HG03196 (cell line): ENCODE results near the gene WNT10A.

Experiments used
- ATAC-seq: cut with Tn5 transposase; IDR thresholded peaks from one replicate; pipeline ENCODE4 v1.9.1; 2021; ENCODE audit not compliant: unreplicated experiment

Gene WNT10A

GRCh38 chr2:218876562-218877219, 4.0 kb upstream of the WNT10A start:
- ATAC-seq, result no peak

- ATAC-seq, result no peak
Measured at GRCh38 chr2:218877331-218877730, 3.3 kb upstream of the WNT10A start.

GRCh38 chr2:218877891-218878290, 2.8 kb upstream of the WNT10A start:
- no peak for ATAC-seq

- no peak for ATAC-seq
Measured at GRCh38 chr2:218878486-218878885, 2.2 kb upstream of the WNT10A start.

GRCh38 chr2:218878926-218879761, 1.5 kb upstream of the WNT10A start:
- peak; percentile 4 for ATAC-seq

- no peak for ATAC-seq
Measured at GRCh38 chr2:218879776-218880101, 913 bp upstream of the WNT10A start.

- no peak for ATAC-seq
Measured at GRCh38 chr2:218880859-218881594, 375 bp downstream of the WNT10A start.

- no peak for ATAC-seq
Measured at GRCh38 chr2:218881744-218882460, 1.2 kb downstream of the WNT10A start.

- no peak for ATAC-seq
Measured at GRCh38 chr2:218882461-218882816, 1.8 kb downstream of the WNT10A start.

GRCh38 chr2:218882866-218883366, 2.3 kb downstream of the WNT10A start:
- no peak for ATAC-seq

- no peak for ATAC-seq
Measured at GRCh38 chr2:218883491-218884490, 3.1 kb downstream of the WNT10A start.

GRCh38 chr2:218884519-218884918, 3.9 kb downstream of the WNT10A start:
- no peak for ATAC-seq

GRCh38 chr2:218885981-218886947, 5.6 kb downstream of the WNT10A start:
- ATAC-seq, result peak; percentile 57

- no peak for ATAC-seq
Measured at GRCh38 chr2:218887079-218887478, 6.4 kb downstream of the WNT10A start.

GRCh38 chr2:218888341-218888740, 7.7 kb downstream of the WNT10A start:
- no peak for ATAC-seq

GRCh38 chr2:218889937-218890336, 9.3 kb downstream of the WNT10A start:
- ATAC-seq, result no peak

- ATAC-seq, result no peak
Measured at GRCh38 chr2:218890369-218890768, 9.7 kb downstream of the WNT10A start.

GRCh38 chr2:218891275-218892135, 10.9 kb downstream of the WNT10A start:
- no peak for ATAC-seq
